HG03571 (cell line): Measurements from ENCODE around the gene MOSMO.

ENCODE experiments used
- ATAC-seq: cut with Tn5 transposase; IDR thresholded peaks from one replicate; pipeline ENCODE4 v1.9.1; 2021; ENCODE audit not compliant: unreplicated experiment

MOSMO gene

DNA sequence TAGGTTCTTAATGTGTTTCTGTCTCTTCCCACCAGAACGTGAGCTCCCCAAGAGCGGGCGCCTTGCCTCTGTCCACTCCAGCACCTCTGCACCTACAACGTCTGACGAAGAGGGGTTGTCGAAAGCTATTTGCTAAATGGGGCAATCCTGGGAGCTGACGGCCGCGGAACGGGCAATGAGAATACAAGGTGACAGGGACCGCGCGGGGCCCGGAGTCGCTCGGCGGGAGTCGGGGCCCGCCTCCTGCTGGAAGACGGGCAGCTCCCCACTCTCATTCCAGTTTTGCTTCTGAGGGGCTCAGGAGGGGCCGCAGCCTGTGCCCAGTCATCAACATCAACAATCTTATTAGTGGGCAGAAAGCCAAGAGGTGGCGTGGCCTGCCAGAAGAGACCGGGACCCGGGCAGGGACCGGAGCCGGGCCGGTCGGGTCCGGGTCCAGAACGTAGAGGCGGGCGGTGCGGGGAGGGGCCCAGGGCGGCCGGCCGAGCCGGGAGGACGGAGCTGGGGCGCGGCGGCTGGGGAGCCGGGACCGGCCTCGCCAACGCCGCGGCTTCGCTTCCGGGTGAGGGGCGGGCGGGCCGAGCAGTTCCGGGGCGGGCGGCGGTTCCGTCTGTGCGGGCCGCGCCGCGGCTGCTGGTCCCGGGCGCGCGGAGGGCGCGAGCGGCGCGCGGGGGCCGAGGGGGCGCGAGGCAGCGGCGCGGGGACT is at the start of gene MOSMO:
Gene MOSMO, plus strand, starts transcription at position 603 of the 706 bp plus-strand sequence. CDS start 191 bp downstream, outside the sequence.
- no peak for ATAC-seq

DNA sequence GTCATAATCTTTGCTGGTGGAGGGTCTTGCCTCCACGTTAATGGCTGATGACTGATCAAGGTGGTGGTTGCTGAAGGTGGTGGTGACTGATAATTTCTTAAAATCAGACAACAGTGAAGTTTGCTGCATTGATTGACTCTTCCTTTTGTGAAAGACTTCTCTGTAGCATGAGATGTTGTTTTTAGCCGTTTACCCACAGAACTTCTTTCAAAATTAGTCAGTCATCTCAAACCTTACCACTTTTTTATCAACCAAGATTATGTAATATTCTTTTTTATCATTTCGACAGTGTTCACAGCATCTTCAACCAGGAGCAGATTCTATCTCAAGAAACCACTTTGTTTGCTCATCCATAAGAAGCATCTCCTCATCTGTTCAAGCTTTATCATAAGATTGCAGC is 48.9 kb upstream of the MOSMO start:
- ATAC-seq: no peak

DNA sequence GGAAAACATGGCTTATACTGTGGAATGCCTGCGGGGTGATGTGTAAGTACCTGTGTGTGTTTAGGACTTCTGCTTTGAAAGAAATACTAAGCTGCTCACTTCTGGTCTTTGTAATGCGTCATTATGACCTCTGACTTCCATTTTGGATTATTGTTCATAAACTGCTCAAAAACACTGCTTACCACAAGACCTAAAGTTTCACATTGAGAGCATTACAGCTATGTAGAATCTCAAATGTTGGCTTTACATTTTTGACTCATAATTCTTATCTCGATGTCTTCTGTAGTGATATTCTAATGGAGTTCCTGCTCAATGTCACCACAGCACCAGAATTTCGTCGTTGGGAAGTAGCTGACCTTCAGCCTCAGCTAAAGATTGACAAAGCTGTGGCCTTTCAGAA is 45.4 kb upstream of the MOSMO start:
- ATAC-seq: no peak

DNA sequence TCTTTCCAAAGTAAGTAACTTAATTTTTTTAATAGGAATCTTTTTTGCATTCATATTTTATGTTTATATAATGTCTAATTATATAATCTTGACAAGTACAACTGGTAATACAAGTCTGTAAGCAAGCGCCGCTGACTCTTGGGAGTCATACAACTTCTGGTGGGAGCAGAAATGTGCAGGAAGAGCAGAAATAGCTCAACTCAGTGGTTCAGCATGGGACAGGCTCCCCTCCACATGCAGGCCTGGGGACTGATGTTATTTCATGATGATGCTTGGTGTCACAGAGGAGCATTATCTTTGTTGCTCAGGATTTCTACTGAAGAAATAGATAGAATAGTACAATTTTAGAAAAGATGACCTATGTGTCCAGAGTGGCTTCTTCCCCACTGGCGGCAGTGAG is 44.0 kb upstream of the MOSMO start:
- ATAC-seq: no peak

DNA sequence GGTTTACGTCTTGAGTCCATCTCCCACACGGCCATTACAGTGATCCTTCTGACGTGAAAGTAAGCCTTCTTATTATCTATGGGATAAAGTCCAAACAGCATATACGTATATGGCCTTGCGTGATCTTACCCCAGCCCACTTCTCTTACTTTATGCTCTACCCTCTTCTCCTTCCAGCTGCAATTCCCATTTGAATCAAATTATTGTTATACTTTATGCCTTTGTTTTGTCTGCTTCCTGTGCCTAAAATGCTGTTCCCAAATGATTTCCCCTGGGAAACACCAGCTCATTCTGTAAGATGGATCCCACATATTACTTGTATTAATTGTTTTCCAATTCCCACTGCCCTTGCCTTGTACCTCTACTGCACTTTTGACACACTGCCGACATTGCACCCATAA is 43.6 kb upstream of the MOSMO start:
- ATAC-seq: no peak

DNA sequence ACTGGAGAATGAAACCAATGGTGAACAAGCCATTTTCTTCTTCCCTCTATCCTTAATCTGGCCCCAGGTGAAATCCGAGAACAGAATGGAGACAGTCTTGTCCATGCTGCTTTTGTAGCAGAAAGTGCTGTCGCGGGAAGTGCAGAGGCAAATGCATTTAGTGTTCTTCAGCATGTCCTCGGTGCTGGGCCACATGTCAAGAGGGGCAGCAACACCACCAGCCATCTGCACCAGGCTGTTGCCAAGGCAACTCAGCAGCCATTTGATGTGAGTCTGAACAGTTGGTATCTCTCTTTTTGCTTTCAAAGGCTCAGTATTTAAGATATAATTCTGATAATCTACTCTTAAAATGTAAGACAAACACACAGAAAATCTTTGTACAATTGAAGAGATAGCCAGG is 36.1 kb upstream of the MOSMO start:
- ATAC-seq: no peak

DNA sequence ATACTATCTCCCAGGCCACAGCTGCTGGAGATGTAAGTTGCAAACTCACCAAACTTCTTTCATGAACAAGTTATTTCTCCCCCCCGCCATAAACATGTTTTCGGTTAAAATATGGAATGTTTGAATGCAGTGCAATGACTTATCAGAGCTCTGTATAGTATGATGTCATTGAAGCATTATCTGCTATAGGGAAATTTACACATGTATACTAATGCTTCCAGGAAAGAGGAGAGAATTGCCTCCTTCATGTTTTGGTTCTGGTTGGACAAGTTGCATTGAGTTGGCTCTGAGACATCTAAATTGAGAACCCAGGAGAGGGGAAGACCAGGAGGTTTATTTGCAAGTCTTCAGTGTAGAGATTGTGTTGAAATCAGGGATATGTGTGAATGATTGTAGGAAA is 34.0 kb upstream of the MOSMO start:
- no peak for ATAC-seq

DNA sequence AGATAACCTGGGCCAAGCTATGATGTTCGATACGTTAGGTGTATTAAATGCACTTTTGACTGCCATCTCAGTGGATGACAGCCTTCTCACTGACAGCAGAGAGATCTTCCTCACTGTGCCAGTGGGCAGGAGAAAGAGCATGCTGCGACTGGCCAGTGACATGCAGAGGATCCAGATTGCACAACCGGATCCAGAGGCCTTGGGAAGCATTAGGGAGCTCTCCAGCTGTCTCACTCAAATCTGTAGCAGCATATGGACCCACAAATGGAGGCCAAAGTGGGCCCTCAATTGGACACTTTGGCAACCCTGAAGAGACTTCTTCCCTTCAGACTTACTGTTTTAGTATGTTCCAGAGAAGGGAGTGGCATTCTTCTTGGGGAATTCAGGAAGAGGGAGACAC is 27.9 kb upstream of the MOSMO start:
- ATAC-seq: no peak

DNA sequence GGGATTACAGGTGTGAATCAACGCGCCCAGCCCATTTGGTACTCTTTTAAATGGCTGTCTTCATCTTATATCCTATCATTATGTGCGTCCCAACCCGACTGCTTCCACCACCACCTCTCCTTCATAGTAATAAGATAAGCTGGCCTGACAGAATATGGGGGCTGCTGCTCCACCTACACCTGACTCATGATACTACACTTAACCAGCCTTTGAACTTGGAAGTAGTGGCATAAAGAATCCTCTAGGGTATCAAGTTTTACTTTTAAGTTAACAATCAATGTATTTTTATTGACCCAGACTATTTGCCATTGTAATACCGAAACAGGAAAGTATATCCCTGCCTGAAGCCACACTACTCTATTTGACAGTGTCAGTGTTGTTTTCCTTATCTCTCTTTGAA is 25.8 kb upstream of the MOSMO start:
- no peak for ATAC-seq

DNA sequence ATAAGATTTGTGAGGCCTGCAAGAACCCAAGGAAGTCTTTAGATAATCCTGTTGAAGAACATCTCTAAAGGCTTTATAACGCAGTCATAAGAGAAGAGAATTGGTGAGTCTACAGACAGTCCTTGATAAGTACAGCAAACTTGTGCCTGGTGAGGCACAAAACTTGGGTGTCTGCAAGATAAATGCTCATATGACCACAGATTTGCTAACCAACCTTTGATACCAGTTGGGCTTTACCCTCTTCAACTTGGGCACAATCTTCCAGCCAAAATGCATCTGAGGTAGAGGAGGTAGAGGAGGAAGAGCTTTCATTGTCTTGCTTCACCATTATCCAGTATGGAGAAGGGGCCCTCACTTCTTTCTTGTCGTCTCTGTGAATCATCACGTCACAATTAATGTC is 23.8 kb upstream of the MOSMO start:
- no peak for ATAC-seq

DNA sequence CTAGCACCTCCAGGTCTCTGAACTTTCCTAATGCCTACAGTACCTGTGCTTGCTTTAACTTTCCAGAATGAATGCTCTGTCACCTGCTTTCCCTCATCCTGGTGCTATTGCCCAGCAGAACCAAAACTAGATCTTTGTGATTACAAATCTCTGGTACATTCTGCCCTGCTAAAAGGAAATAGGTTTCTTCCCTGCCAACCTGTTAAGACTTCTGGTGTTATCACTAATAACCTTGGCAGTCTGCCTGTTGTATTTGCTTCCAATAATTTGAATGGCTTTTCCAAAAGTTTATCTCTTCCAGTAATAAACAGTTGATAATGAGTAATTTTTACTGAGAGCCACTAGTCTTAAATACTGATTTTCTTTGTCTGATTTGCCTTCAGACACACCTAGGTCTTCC is 22.4 kb upstream of the MOSMO start:
- ATAC-seq: no peak

DNA sequence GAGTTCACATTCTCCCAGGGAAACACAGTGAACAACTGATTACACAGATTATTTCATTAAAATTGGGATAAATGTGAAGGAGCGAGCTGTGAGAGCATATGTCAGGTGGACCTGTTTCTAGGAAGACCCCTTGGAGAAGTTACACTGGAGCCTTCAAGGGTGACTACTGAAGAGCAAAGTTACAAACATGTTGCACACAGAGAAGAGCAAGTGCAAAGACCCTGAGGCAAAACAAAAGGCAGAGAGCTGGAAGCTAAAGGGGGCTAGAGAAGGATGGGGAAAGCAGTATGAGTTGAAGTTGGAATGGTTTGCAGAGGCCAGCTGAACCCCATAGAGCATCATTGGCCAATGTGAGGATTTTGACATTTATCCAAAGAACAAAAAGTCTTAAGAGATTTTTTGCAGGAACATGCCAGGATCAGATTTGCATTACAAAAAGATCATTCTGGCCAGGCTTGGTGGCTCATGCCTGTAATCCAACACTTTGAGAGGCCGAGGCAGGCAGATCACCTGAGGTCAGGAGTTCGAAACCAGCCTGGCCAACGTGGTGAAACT is 21.1 kb upstream of the MOSMO start:
- ATAC-seq: no peak

DNA sequence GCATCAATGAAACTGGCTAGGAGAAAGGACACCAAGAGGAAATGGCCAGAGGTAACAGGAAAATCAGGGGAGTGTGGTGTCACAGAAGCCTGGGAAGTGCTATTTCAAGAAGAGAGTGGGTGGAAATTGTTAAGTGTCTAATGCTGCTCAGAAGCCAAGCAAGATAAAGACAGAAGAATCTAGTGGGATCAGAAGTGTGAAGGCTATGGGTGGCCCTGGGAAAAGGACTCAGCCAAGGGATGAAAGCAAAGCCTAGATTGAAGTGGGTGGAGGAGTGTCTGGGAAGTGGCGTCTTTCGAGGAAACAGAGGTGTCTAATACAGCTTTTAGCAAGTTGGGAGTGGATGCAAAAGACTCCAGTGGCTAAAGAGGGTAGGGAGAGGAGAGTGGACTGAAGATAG is 20.4 kb upstream of the MOSMO start:
- no peak for ATAC-seq

DNA sequence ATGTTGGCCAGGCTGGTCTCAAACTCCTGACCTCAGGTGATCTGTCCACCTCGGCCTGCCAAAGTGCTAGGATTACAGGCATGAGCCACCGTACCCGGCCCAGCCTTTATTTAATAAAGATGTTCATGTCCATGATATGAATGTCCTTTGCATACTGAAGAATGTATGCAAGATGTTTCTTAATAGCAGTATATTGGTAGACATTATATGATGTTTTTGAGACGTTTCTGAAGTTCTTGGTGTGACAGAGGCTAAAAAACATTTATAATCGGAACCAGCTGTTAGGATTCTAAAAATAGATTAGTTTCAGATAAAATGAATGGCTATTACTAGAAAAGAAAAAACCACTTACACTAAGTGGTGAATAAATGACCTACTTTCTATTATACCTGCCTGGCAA is 18.8 kb upstream of the MOSMO start:
- ATAC-seq: no peak

DNA sequence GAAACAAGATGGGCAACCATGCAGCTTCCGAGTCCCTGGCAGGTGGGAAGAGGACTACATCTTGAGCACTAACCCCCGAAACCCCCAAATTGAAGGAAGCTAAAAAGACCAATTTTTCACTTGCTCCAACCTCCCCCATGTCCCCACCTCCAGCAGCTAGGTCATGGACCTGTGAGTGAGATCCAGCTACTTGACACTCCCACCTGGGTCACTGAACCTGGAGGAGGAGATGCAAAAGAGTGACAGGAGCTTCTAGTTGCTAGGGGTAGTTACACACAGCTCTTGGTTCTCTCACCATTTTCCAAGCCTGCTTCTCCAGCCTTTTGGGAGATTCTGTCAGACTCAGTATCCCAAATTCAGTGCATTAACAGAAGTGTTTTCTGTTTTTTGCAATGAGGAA is 18.2 kb upstream of the MOSMO start:
- ATAC-seq: no peak

DNA sequence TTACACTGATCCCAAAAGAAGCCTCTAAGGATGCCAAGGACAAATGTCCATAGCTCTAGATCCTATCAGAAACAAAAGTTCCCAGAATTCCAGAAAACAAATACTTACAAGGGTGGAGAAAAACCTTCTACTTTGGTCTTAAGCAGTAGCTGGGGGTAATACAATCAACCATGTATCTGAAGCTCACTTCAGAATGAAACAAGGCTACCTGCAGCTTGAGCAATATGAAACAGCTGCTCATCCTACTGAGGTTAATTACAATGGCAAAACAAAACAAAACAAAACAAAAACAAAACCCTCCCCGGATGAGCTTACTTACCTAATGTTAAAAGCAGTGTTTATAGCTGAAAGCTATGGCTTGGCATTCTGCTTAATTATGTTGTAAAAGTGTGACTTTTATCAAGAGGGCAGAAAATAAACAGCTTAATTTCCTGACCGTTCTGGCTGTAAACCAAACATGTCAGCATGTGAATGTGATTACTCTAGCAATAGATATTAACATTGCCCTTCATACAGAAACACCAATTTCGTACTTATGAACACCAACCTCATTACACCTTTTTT is 17.4 kb upstream of the MOSMO start:
- ATAC-seq: no peak

DNA sequence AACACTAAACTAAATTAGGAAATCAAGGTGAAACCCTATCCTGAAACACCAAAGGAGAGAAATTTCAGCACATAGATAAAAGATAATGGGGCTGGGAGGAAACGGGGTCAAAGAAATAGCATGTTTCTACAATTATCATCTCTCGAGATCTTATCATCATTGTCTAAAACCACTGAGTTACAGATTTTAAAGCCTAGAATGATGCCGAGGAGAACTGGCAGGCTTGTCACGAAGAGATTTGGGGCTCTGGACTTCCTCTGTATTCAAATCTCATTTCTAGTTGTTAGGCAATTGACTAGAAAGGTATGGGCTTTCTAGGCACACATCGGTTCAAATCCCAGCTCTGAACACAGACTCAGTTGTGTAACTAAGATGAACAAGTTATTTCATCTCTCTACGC is 16.3 kb upstream of the MOSMO start:
- ATAC-seq: no peak

DNA sequence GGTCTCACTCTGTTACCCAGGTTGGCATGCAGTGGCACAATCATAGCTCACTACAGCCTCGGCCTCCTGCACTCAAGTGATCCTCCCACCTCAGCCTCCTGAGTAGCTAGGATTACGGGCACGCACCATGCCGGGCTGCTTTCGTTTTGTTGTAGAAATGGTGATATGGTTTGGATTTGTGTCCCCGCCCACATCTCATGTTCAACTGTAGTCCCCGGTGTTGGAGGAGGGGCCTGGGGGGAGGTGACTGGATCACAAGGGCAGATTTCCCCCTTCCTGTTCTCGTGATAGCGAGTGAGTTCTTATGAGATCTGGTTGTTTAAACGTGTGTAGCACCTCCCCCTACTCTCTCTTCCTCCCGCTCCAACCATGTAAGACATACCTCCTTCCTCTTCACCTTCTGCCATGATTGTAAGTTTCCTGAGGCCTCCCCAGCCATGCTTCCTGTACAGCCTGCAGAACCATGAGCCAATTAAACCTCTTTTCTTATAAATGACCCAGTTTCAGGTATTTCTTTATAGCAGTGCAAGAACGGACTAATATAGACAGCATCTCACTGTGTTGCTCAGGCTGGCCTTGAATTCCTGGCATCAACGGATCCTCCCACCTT is 12.9 kb upstream of the MOSMO start:
- no peak for ATAC-seq

DNA sequence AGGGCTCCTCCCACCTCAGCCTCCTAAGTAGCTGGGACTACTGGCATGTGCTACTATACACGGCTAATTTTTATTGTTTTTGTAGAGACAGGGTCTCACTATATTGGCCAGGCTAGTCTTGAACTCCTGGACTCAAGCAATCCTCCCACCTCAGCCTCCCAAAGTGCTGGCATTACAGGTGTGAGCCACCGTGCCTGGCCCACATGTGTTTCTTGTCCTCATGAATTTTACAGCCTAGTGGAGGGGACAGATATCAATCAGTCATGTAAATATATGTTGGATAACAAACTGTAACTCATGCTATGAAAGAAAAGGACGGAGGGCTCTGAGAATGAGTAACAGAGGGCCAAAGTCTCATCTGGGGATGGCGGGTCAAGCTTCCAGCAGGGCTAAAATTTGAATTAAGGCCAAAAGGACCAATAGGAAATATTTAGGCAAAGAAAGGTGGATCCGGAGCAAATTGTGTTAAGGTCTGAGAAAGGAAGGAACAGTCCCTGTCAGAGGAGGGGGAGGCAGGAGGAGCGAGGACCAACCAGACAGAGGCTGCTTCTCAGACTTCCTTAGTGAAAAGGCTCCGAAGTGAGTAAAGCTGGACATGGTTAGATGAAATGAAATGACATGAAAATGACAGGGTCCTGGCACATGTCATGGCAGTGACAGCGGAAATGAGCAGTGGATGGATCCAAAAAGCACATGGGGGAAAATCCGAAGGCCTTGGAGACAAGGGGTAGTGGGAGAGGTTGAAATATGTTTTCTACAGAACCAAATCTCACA is 10.8 kb upstream of the MOSMO start:
- no peak for ATAC-seq

DNA sequence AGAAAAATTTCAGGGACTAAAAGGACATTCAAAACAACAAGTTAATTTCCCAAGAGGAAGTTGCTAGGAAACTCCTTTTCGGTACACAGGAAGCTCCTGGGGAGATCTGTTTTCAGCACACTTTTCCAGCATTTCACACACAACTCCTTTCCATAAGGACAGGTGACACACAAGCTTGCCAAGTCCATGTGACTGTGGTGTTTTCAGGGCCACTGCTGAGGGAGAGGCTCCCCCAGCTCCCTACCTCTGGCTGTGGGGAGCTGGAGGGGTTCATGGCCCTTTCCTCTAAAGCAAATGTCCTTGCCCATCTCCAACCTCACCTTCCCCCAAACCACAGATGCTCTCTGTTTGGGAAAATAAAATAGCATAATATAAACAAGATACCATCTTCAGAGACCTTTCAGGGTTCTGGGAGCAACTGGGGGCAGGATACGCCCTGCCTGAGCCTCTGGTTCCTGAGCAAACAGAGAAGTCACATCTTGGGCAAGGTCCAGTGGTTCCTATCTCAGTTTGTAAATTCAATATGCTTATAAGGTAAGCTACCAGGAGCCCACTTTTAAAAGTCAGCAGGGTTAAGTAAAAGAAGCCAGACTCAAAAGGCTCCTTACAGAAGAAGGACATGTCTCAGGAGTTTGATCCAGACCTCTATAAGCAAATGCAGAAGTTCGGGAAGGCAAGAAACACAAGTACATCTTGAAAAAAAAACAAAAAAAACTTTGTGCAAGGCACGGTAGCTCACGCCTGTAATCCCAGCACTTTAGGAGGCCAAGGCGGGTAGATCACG is 10.0 kb upstream of the MOSMO start:
- ATAC-seq: no peak

DNA sequence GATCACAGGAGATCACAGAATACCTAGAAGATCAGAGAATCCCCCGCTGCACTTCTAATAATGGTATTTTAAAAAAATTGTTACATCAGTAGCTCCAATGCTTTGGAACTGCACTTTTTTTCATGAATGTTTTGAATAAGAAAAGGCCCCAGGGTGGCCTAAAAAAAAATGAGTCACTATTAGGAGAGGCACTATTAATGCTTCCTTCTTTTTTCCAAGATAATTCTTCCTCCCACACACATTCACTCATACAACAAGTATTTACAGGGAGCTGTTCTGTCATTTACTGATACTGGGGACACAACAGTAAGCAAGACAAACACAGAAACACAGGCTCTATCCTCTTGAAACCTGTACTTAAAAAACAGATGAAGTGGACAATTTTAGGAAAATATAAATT is 6.3 kb upstream of the MOSMO start:
- ATAC-seq: no peak
